Measurements from ENCODE around the gene BLOC1S4. TPM values are rescaled to one million over a fixed set of nuclear protein-coding genes. Genes with fewer than 3 reads are reported as not detected.

The BLOC1S4 gene
- total RNA-seq, 1 donor from 2014 or later: 10.7 TPM

DNA sequence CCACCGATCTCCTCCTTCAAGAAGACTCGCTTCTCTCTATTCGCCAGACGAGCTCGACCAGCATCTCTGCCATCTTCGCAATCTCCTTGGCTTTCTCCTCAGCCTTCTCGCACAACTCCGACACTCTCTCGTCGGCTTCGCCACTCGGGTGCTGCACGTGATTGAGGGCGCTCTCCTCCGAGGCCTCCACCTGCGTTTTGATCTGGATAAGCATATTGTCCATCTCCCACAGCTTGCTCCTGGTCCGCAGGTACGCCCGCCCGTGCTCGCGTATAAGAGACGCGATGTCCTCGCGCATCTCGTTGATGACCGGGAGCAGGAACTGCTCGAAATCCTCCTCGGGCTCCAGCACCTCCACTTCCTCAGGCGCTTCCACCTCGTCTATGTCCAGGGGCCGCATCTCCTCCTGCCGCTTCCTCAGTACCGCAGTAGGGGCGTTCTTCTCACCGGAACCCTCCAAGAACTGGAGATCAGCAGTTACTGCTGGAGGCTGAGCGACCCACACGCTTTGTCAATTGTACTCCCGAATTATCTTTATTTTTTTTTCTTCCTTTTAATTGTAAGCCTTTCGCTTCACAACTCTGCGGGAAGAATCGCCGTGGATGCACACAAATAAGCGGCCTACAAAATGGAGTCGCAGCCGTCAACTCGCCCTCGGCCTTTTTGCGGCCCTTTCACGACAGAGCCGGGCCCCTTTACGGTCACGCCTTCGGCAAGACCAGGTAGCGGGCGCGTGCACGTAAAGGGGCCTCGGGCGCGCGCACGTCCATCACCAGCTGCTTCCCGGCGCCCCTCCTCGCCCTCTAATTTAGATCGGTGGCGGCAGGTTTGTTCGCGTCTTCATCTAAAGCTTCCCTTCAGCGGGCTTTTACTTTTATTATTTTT is 6.5 kb upstream of the BLOC1S4 start, which contains the start of gene MRFAP1L1:
Gene MRFAP1L1, minus strand, starts transcription at position 636 of the 885 bp plus-strand sequence. Its CDS starts 236 bp downstream, at position 400.
- peak within 1 kb of the TSS; percentile 98 for H3K4me3 ChIP-seq
- DNase-seq (peak; percentile 98), ATAC-seq (peak; percentile 99)
- peaks cover 29% of the 10 kb centered on the region for H3K4me1 ChIP-seq
- no peaks in the 10 kb centered on the region for H3K9me3 ChIP-seq
- no peaks in the 10 kb centered on the region for H3K27me3 ChIP-seq
- intact Hi-C loops (cut with DNase I): no loop called here
- no peaks in the 10 kb centered on the region for H3K36me3 ChIP-seq
- peak within 1 kb of the TSS; percentile 86 for H3K27ac ChIP-seq
- TF ChIP-seq, protein P1, sequence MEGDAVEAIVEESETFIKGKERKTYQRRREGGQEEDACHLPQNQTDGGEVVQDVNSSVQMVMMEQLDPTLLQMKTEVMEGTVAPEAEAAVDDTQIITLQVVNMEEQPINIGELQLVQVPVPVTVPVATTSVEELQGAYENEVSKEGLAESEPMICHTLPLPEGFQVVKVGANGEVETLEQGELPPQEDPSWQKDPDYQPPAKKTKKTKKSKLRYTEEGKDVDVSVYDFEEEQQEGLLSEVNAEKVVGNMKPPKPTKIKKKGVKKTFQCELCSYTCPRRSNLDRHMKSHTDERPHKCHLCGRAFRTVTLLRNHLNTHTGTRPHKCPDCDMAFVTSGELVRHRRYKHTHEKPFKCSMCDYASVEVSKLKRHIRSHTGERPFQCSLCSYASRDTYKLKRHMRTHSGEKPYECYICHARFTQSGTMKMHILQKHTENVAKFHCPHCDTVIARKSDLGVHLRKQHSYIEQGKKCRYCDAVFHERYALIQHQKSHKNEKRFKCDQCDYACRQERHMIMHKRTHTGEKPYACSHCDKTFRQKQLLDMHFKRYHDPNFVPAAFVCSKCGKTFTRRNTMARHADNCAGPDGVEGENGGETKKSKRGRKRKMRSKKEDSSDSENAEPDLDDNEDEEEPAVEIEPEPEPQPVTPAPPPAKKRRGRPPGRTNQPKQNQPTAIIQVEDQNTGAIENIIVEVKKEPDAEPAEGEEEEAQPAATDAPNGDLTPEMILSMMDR (IDR thresholded peaks at IDR 0.05): peak; percentile 18

DNA sequence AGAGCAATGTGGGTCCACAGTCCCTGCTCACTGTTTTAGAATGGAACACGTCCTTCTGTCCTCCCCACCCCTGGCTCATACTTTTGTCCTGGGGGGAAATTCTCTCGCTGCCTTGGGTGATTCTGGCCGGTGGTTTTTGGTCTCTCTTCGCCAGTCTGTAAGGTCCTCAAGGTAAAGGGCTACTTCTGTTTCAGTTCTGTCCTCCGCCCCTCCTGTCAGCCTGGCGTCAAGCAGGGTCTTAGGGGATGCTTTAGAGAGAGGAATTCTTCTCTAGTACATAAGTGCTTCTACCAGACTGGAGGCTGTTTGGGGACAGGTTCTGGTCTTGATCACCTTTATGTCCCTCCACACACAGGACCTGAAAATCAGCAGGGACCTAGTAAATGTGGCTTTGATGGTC is 5.7 kb upstream of the BLOC1S4 start:
- intact Hi-C loops (cut with DNase I): no loop called here
- no peak for ATAC-seq

DNA sequence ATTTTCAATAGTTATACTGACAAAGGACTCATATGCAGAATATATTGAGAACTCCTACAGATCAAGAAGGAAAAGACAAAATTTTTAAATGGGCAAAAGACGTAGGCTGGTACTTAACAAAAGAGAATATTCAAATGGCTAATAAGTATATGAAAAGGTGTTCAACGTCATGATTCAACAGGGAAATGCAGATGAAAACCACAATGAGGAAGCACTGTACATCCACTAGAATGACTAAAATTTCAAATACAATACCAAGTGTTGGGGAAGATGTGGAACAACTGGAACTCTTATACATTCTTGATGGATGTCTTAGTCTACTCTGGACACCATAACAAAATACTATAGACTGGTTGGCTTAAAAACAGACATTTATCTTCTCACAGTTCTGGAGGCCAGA is 5.0 kb upstream of the BLOC1S4 start:
- H3K36me3 ChIP-seq: no peaks in the 10 kb centered on the region
- peaks cover 26% of the 10 kb centered on the region for H3K4me1 ChIP-seq
- no peaks in the 10 kb centered on the region for H3K9me3 ChIP-seq
- no peak for ATAC-seq
- TF ChIP-seq, protein P1 (IDR thresholded peaks at IDR 0.05): no peak
- DNase-seq: no peak
- intact Hi-C loops (cut with DNase I): no loop called here
- no peak overlapping the region for H3K27ac ChIP-seq
- no peaks in the 10 kb centered on the region for H3K27me3 ChIP-seq
- H3K4me3 ChIP-seq: no peak overlapping the region

More for the DNA sequence above, 5.7 kb upstream of the BLOC1S4 start:
- Histone ChIP-seq H3K4me3 (peak overlapping the region; percentile 98), H3K27me3 (no peaks in the 10 kb centered on the region), H3K9me3 (no peaks in the 10 kb centered on the region), H3K4me1 (peaks cover 29% of the 10 kb centered on the region), H3K36me3 (no peaks in the 10 kb centered on the region), H3K27ac (peak overlapping the region; percentile 86)
- TF ChIP-seq, protein P1 (IDR thresholded peaks at IDR 0.05): no peak
- no peak for DNase-seq

DNA sequence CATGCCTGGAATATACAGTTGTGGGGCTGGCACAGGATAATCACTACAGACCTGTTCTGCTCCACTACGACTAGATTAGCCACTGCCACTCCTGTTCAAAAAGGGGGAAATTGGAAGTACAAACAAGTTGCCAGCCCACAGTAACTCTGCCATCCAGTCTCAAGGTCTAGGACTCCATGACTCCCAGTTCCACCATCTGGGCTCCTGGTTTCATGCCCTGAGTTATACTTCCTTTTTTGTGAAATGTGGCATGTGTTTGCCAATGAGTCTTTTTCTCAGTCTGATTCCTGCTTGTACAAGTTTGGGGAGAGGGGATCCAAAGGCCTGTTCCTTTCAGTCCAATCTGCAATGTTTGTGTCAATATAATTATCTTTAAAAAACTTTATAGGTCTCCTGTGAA is 1.0 kb upstream of the BLOC1S4 start:
- intact Hi-C loops (cut with DNase I): no loop called here
- Histone ChIP-seq H3K27ac (no peak overlapping the region), H3K36me3 (peaks cover 10% of the 10 kb centered on the region), H3K4me1 (peaks cover 22% of the 10 kb centered on the region), H3K9me3 (no peaks in the 10 kb centered on the region), H3K27me3 (no peaks in the 10 kb centered on the region), H3K4me3 (no peak overlapping the region)
- TF ChIP-seq, protein P1 (IDR thresholded peaks at IDR 0.05): no peak
- DNase-seq (no peak), ATAC-seq (no peak)

DNA sequence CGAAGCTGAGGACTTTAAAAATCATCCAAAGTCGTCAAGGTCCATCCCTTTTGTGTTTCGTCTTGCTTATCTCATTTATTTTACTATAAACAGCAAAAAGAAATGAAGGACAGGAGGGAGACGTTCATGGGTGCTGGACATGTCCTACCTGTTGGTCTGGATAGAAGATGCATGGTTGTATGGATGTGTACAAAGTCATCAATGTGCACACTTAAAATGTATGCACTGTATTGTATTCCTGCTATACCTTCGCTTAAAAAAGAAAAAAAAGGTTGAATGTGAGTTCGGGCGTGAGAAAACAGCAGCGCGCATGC is 313 bp upstream of the BLOC1S4 start:
- intact Hi-C loops (cut with DNase I): no loop called here
- H3K27me3 ChIP-seq: no peaks in the 10 kb centered on the region
- no peak for ATAC-seq
- TF ChIP-seq, protein P1 (IDR thresholded peaks at IDR 0.05): no peak
- no peak for DNase-seq
- H3K36me3 ChIP-seq: peaks cover 10% of the 10 kb centered on the region
- peaks cover 16% of the 10 kb centered on the region for H3K4me1 ChIP-seq
- no peaks in the 10 kb centered on the region for H3K9me3 ChIP-seq
- peak overlapping the region; percentile 77 for H3K4me3 ChIP-seq
- H3K27ac ChIP-seq: peak overlapping the region; percentile 93

All from upper lobe of right lung (tissue), 1 donor.